Measurements from ENCODE around the gene APEH.

Gene APEH

DNA sequence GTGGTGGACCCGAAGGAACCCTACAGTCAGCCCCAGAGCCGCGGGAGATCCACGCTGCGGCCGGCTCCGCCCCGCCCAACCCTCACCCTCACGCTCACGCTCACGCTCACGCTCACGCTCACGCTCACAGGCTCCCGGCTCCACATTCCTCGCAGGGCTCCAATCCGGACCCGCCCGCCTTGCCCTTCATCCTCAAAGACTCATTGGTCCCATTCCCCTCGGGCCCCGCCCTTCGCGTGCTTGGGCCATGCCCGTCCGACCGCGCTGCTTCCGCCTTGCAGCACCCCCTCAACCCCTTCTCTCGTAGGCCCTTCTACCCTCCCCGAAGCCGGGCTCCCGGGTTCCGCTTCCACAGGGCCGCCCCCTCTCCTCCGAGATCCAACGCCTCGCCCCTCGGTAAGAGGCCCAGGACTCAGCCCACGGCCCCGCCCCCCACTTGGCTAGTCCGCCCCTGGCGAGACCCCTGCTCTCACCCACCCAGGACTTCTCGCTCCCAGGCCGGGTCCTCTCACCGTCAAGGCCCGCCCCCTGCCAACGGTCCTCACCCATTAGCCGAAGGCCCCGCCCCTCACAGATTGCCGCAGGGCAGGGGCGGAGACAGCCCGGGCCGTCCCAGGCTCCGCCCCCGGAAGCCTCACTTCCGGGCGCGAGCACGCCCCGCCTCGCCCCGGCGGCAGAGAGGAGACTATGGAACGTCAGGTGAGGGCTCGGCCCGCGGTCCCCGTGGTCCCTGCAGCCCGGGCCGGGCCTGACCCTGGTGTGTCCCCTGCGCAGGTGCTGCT is at the start of gene APEH:
Gene APEH, plus strand, starts transcription at position 637 of the 782 bp plus-strand sequence. Its CDS starts 51 bp downstream, at position 688.
- H3K4me3 ChIP-seq (ENCODE audit: low read length): peak within 1 kb of the TSS; percentile 68
- peaks cover 30% of the 10 kb centered on the region for H3K36me3 ChIP-seq (ENCODE audit: control insufficient read depth, insufficient read depth, low read length)
- DNase-seq (ENCODE audit: low read depth, low spot score): peak; percentile 93
- no CpG with 5 or more reads among the region's 71 CpGs for WGBS (ENCODE audit: insufficient coverage, insufficient read length)
- no peak within 1 kb of the TSS for H3K27ac ChIP-seq (ENCODE audit: low read length)
- H3K9me3 ChIP-seq (ENCODE audit: control insufficient read depth, insufficient read depth, low read length): no peaks in the 10 kb centered on the region
- no peaks in the 10 kb centered on the region for H3K27me3 ChIP-seq (ENCODE audit: control insufficient read depth, insufficient read depth, low read length)
- peaks cover 1% of the 10 kb centered on the region; the same call in 1 of the 2 replicates for H3K4me1 ChIP-seq (ENCODE audit: control insufficient read depth, insufficient read depth, low read length)

DNA sequence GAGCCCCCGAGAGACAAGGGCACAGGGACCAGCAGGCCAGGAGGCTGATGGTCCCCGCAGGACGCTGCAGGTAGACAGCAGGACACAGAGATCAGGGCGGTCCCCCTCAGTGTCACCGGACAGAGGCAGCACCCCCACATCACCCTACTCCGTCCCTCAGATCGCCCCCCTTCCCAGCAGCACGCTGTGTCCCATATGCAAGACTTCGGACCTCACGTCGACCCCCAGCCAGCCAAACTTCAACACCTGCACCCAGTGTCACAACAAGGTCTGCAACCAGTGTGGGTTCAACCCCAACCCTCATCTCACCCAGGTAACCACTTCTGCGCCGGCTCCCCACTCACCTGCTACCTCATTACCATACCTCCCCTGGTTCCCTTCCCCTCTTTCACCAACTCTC is 49.1 kb upstream of the APEH start:
- H3K27me3 ChIP-seq (ENCODE audit: control insufficient read depth, insufficient read depth, low read length): no peaks in the 10 kb centered on the region
- no peak for DNase-seq (ENCODE audit: low read depth, low spot score)
- H3K4me1 ChIP-seq (ENCODE audit: control insufficient read depth, insufficient read depth, low read length): no peaks in the 10 kb centered on the region
- no peak overlapping the region for H3K27ac ChIP-seq (ENCODE audit: low read length)
- no peaks in the 10 kb centered on the region for H3K9me3 ChIP-seq (ENCODE audit: control insufficient read depth, insufficient read depth, low read length)
- H3K4me3 ChIP-seq (ENCODE audit: low read length): no peak overlapping the region
- no CpG with 5 or more reads among the region's 13 CpGs for WGBS (ENCODE audit: insufficient coverage, insufficient read length)
- no peaks in the 10 kb centered on the region for H3K36me3 ChIP-seq (ENCODE audit: control insufficient read depth, insufficient read depth, low read length)

DNA sequence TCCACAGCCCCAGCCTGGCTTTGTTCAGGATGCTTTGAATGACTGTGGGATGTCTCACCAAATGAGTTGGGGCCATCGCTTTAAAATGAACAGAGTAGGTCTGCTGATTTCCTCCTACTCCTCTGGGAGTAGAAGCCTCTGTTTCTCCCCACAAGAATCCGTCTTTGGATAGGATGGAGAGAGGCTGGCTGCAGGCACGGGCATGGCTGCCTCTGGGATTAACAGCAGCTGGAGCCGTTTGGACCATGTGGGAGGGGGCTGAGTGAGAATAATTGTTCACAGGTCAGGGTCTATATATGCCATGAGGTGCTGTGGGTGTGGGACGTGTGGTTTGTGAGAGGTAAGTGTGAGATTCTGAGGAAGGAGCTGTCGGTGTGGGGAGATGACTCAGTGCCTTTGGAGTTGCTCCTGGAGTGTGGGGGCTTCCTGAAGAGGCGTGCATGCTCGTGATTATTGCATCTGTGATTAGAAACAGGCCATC is 48.0 kb upstream of the APEH start:
- Histone ChIP-seq H3K36me3 (ENCODE audit: control insufficient read depth, insufficient read depth, low read length) (no peaks in the 10 kb centered on the region), H3K9me3 (ENCODE audit: control insufficient read depth, insufficient read depth, low read length) (no peaks in the 10 kb centered on the region), H3K4me1 (ENCODE audit: control insufficient read depth, insufficient read depth, low read length) (no peaks in the 10 kb centered on the region), H3K27ac (ENCODE audit: low read length) (no peak overlapping the region), H3K27me3 (ENCODE audit: control insufficient read depth, insufficient read depth, low read length) (no peaks in the 10 kb centered on the region), H3K4me3 (ENCODE audit: low read length) (no peak overlapping the region)
- no peak for DNase-seq (ENCODE audit: low read depth, low spot score)
- 100% methylated on average over 2 of the region's 8 CpGs for WGBS (ENCODE audit: insufficient coverage, insufficient read length)

DNA sequence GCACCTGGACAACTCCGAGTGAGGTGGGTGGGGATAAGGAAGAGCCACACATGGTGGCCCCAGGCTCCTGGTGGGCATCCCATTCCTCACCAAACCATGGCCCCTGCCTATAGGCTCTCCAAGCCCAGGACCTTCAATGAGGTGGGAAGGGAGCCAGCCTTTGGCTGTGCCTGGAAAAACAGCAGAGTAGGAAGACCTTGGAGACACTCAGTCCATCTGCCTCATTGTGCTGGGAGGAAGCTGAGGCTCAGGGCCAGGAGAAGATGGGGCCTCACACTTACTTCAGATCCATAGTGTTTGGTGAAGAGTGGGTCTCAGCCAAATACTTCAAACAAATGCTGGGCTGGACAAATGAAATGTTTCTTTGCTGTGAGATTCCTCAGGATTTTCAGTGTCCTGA is 47.4 kb upstream of the APEH start:
- no CpG with 5 or more reads among the region's 1 CpG for WGBS (ENCODE audit: insufficient coverage, insufficient read length)
- no peaks in the 10 kb centered on the region for H3K9me3 ChIP-seq (ENCODE audit: control insufficient read depth, insufficient read depth, low read length)
- H3K4me1 ChIP-seq (ENCODE audit: control insufficient read depth, insufficient read depth, low read length): no peaks in the 10 kb centered on the region
- no peak overlapping the region for H3K27ac ChIP-seq (ENCODE audit: low read length)
- H3K4me3 ChIP-seq (ENCODE audit: low read length): no peak overlapping the region
- no peaks in the 10 kb centered on the region for H3K27me3 ChIP-seq (ENCODE audit: control insufficient read depth, insufficient read depth, low read length)
- no peaks in the 10 kb centered on the region for H3K36me3 ChIP-seq (ENCODE audit: control insufficient read depth, insufficient read depth, low read length)
- DNase-seq (ENCODE audit: low read depth, low spot score): no peak

DNA sequence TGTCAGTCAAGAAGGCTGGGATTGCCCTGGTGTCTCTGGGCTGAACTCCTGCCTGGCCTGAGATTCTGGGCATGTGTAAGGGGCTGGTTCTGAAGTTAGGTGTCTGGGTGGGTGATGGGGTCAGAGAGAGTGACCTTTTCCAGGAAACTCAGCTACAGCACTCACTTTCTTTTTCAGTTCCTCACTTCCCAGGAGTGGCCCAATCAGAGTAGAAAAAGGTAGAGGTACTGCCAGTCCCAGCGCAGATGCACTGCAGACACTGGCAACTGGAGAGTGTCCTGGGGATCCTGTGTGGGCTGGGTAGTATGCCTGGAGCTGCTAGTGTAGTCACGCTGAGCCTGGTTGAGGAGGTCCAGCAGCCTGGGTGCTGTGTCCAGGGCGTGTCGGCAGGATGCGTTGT is 46.5 kb upstream of the APEH start:
- no CpG with 5 or more reads among the region's 5 CpGs for WGBS (ENCODE audit: insufficient coverage, insufficient read length)
- Histone ChIP-seq H3K4me3 (ENCODE audit: low read length) (no peak overlapping the region), H3K27ac (ENCODE audit: low read length) (no peak overlapping the region), H3K27me3 (ENCODE audit: control insufficient read depth, insufficient read depth, low read length) (no peaks in the 10 kb centered on the region), H3K4me1 (ENCODE audit: control insufficient read depth, insufficient read depth, low read length) (no peaks in the 10 kb centered on the region), H3K36me3 (ENCODE audit: control insufficient read depth, insufficient read depth, low read length) (no peaks in the 10 kb centered on the region), H3K9me3 (ENCODE audit: control insufficient read depth, insufficient read depth, low read length) (no peaks in the 10 kb centered on the region)
- DNase-seq (ENCODE audit: low read depth, low spot score): no peak

DNA sequence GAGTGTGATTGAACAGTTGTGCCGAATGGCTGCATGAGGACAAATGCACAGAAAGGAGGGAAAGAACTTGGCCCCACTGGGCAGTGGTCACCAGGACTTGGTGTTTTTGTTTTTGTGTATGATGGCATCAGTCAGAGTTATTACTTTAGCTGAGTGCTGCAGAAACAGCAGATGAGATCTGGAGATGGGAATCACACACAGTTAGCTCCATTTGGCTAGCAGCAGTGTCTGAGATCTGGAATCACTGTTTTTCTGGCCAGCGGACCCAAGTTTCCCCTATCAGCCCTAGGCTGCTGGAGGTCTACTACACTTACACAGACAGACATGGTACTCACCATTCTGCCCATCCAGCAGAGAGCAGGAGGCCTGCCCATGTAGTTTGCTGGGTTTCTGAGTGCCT is 45.9 kb upstream of the APEH start:
- no peaks in the 10 kb centered on the region for H3K9me3 ChIP-seq (ENCODE audit: control insufficient read depth, insufficient read depth, low read length)
- H3K27me3 ChIP-seq (ENCODE audit: control insufficient read depth, insufficient read depth, low read length): no peaks in the 10 kb centered on the region
- no peaks in the 10 kb centered on the region for H3K36me3 ChIP-seq (ENCODE audit: control insufficient read depth, insufficient read depth, low read length)
- no peak overlapping the region for H3K4me3 ChIP-seq (ENCODE audit: low read length)
- DNase-seq (ENCODE audit: low read depth, low spot score): no peak
- WGBS (ENCODE audit: insufficient coverage, insufficient read length): no CpG with 5 or more reads among the region's 2 CpGs
- H3K4me1 ChIP-seq (ENCODE audit: control insufficient read depth, insufficient read depth, low read length): no peaks in the 10 kb centered on the region
- no peak overlapping the region for H3K27ac ChIP-seq (ENCODE audit: low read length)

DNA sequence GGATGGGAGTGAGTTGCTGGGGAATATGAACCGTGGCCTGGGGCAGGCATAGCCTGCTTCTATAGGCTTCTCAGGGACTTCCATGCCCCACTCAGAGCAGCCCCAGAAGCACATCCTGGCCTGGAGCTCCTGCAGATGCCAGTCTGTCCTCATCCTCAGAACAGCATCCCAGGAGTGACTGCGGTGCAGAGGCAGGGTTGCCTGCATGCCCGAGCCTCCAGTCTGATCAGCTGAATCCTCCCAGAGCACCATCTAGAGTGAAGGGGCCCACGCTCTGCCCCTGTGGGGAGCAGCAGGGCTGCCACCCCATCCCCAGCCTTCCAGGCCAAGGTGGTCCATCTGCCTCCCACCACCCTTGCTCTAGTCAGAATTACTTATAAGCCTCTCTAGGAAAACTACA is 44.7 kb upstream of the APEH start:
- H3K9me3 ChIP-seq (ENCODE audit: control insufficient read depth, insufficient read depth, low read length): no peaks in the 10 kb centered on the region
- H3K4me1 ChIP-seq (ENCODE audit: control insufficient read depth, insufficient read depth, low read length): no peaks in the 10 kb centered on the region
- no peak for DNase-seq (ENCODE audit: low read depth, low spot score)
- H3K4me3 ChIP-seq (ENCODE audit: low read length): no peak overlapping the region
- H3K27ac ChIP-seq (ENCODE audit: low read length): no peak overlapping the region
- WGBS (ENCODE audit: insufficient coverage, insufficient read length): no CpG with 5 or more reads among the region's 4 CpGs
- no peaks in the 10 kb centered on the region for H3K27me3 ChIP-seq (ENCODE audit: control insufficient read depth, insufficient read depth, low read length)
- no peaks in the 10 kb centered on the region for H3K36me3 ChIP-seq (ENCODE audit: control insufficient read depth, insufficient read depth, low read length)

DNA sequence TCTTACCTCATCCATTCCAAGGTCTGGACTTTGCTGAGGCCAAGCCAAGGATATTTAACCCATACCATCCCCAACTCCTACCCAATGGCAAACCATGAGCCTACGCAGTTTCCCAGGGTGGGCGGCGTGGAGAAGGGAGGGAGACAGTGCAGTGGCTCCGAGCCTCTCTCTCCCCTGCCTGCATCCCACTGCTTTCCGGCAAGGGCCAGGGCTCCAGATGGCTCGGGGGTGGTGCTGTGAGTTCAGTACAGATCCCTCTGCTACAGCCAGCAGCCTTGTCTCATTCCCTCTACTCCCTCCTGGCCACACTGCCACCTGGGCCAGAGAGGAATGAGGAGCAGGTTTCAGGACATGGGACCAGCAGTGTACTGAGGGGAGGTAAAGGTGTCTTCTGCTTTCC is 44.3 kb upstream of the APEH start:
- no peak overlapping the region for H3K27ac ChIP-seq (ENCODE audit: low read length)
- no peaks in the 10 kb centered on the region for H3K27me3 ChIP-seq (ENCODE audit: control insufficient read depth, insufficient read depth, low read length)
- no peaks in the 10 kb centered on the region for H3K36me3 ChIP-seq (ENCODE audit: control insufficient read depth, insufficient read depth, low read length)
- H3K9me3 ChIP-seq (ENCODE audit: control insufficient read depth, insufficient read depth, low read length): no peaks in the 10 kb centered on the region
- no peak overlapping the region for H3K4me3 ChIP-seq (ENCODE audit: low read length)
- WGBS (ENCODE audit: insufficient coverage, insufficient read length): no CpG with 5 or more reads among the region's 6 CpGs
- DNase-seq (ENCODE audit: low read depth, low spot score): no peak
- no peaks in the 10 kb centered on the region for H3K4me1 ChIP-seq (ENCODE audit: control insufficient read depth, insufficient read depth, low read length)

DNA sequence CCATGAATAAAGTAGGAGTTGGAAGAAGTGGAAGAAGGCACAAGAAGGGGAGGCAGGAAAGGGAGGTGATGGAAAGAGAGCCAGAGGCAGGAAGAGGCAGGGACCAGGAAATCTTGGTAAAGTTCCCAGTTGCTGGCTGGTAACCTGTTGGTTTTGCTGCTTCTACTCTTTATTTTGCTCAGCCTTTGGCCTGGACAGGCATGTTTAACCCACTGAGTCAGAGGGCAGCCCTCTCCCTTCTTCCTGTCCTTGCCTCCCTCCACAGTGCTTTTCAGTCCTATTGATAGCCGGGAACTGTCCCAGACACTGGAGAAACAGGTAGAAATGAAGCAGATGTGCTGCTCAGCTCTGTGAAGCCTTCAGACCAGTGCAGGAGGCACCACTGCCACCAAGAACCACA is 43.4 kb upstream of the APEH start:
- Histone ChIP-seq H3K4me3 (ENCODE audit: low read length) (no peak overlapping the region), H3K9me3 (ENCODE audit: control insufficient read depth, insufficient read depth, low read length) (no peaks in the 10 kb centered on the region), H3K4me1 (ENCODE audit: control insufficient read depth, insufficient read depth, low read length) (no peaks in the 10 kb centered on the region), H3K27ac (ENCODE audit: low read length) (no peak overlapping the region), H3K27me3 (ENCODE audit: control insufficient read depth, insufficient read depth, low read length) (no peaks in the 10 kb centered on the region), H3K36me3 (ENCODE audit: control insufficient read depth, insufficient read depth, low read length) (no peaks in the 10 kb centered on the region)
- WGBS (ENCODE audit: insufficient coverage, insufficient read length): no CpG with 5 or more reads among the region's 1 CpG
- DNase-seq (ENCODE audit: low read depth, low spot score): no peak

DNA sequence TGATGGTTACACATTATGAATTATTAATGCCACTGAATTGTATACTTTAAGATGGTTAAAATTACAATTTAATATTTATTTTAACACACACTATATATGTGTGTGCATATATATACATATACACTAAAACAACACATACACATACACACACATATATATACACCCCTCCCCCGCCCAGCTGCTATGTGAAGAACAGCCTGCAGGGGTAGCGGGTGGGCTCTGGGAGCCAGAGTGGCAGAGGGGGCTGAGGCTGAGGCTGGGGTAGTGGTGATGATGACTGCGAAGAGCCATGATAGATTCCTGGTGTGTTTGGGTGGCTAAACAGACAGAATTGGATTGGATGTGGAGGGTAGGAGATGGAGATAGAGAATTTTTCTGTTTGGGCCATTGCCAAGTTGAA is 39.4 kb upstream of the APEH start:
- H3K4me3 ChIP-seq (ENCODE audit: low read length): no peak overlapping the region
- H3K9me3 ChIP-seq (ENCODE audit: control insufficient read depth, insufficient read depth, low read length): no peaks in the 10 kb centered on the region
- H3K36me3 ChIP-seq (ENCODE audit: control insufficient read depth, insufficient read depth, low read length): no peaks in the 10 kb centered on the region
- WGBS (ENCODE audit: insufficient coverage, insufficient read length): no CpG with 5 or more reads among the region's 3 CpGs
- no peaks in the 10 kb centered on the region for H3K27me3 ChIP-seq (ENCODE audit: control insufficient read depth, insufficient read depth, low read length)
- DNase-seq (ENCODE audit: low read depth, low spot score): no peak
- no peaks in the 10 kb centered on the region for H3K4me1 ChIP-seq (ENCODE audit: control insufficient read depth, insufficient read depth, low read length)
- no peak overlapping the region for H3K27ac ChIP-seq (ENCODE audit: low read length)

Data from iPS DF 6.9 (cell line).